Measurements from ENCODE around the gene REM2. TPM values are rescaled to one million over a fixed set of nuclear protein-coding genes. Genes with fewer than 3 reads are reported as not detected.
A peak's percentile ranks its signal among the peaks of the same experiment; 100 is the strongest.

The REM2 gene
- total RNA-seq, 4 donors from 2014 or later: 0.19 to 0.83 (median 0.32) TPM

GRCh38 chr14:22844221-22845102 lies 38.6 kb upstream of the REM2 start:
- H3K27ac ChIP-seq: peak overlapping the region in 2 of 4 donors; percentile 88 to 92
- peaks cover 38 to 73% (median 59%) of the 10 kb centered on the region in 3 donors for H3K36me3 ChIP-seq
- intact Hi-C loops (cut with DNase I): loop anchor here (10.0 kb wide), 1 partner anchor 270 kb away; no protein-coding TSS in a partner anchor
- no peaks in the 10 kb centered on the region for H3K9me3 ChIP-seq
- no peak overlapping the region for H3K4me3 ChIP-seq
- H3K4me1 ChIP-seq: peaks cover 51 to 96% (median 52%) of the 10 kb centered on the region in 3 donors
- TF ChIP-seq POLR2A (IDR thresholded peaks at IDR 0.05) (no peak), CTCF (IDR thresholded peaks at IDR 0.05) (no peak)
- no peaks in the 10 kb centered on the region for H3K27me3 ChIP-seq
- DNase-seq: no peak
- 89 to 94% methylated on average over 13 to 14 of the region's 22 CpGs for WGBS, 2 donors

GRCh38 chr14:22845103-22845394 lies 38.0 kb upstream of the REM2 start:
- intact Hi-C loops (cut with DNase I): loop anchor here (10.0 kb wide), 1 partner anchor 270 kb away; no protein-coding TSS in a partner anchor
- no peaks in the 10 kb centered on the region for H3K27me3 ChIP-seq
- H3K4me3 ChIP-seq: no peak overlapping the region
- H3K36me3 ChIP-seq: peaks cover 38 to 73% (median 59%) of the 10 kb centered on the region in 3 donors
- WGBS, 2 donors: 84 to 88% methylated on average over 5 to 6 of the region's 9 CpGs
- DNase-seq: no peak
- H3K4me1 ChIP-seq: peaks cover 51 to 96% (median 52%) of the 10 kb centered on the region in 3 donors
- H3K9me3 ChIP-seq: no peaks in the 10 kb centered on the region
- TF ChIP-seq CTCF (IDR thresholded peaks at IDR 0.05) (no peak), POLR2A (IDR thresholded peaks at IDR 0.05) (no peak)
- peak overlapping the region in 2 of 4 donors; percentile 88 to 92 for H3K27ac ChIP-seq

- peaks cover 54 to 96% (median 58%) of the 10 kb centered on the region in 3 donors for H3K4me1 ChIP-seq
- TF ChIP-seq POLR2A (IDR thresholded peaks at IDR 0.05) (no peak), CTCF (IDR thresholded peaks at IDR 0.05) (no peak)
- H3K27ac ChIP-seq: peak overlapping the region; percentile 16 to 92 (median 88)
- H3K36me3 ChIP-seq: peaks cover 38 to 63% (median 59%) of the 10 kb centered on the region in 3 donors
- no peak overlapping the region for H3K4me3 ChIP-seq
- no peak for DNase-seq
- no peaks in the 10 kb centered on the region for H3K9me3 ChIP-seq
- H3K27me3 ChIP-seq: no peaks in the 10 kb centered on the region
- intact Hi-C loops (cut with DNase I): loop anchor here (10.0 kb wide), 1 partner anchor 271 kb away; no protein-coding TSS in a partner anchor
- 81 to 84% methylated on average over 14 to 23 of the region's 26 CpGs for whole genome bisulfite sequencing, 2 donors
These were observed 37.0 kb upstream of the REM2 start for GRCh38 chr14:22845821-22846625.

- no peak overlapping the region for H3K4me3 ChIP-seq
- intact Hi-C loops (cut with DNase I): loop anchor here (10.0 kb wide), 1 partner anchor 272 kb away; no protein-coding TSS in a partner anchor
- H3K27me3 ChIP-seq: no peaks in the 10 kb centered on the region
- peak overlapping the region; percentile 52 to 92 (median 88) for H3K27ac ChIP-seq
- H3K4me1 ChIP-seq: peaks cover 55 to 96% (median 66%) of the 10 kb centered on the region in 3 donors
- WGBS, 2 donors: 67 to 72% methylated on average over 9 to 10 of the region's 11 CpGs
- TF ChIP-seq POLR2A (IDR thresholded peaks at IDR 0.05): no peak
- no peak for TF ChIP-seq CTCF (IDR thresholded peaks at IDR 0.05)
- peaks cover 36 to 55% (median 50%) of the 10 kb centered on the region in 3 donors for H3K36me3 ChIP-seq
- no peaks in the 10 kb centered on the region for H3K9me3 ChIP-seq
- no peak for DNase-seq
These were observed 36.2 kb upstream of the REM2 start for GRCh38 chr14:22846811-22847307.

Data from esophagus squamous epithelium (tissue), 5 donors.